Stimulated activated CD8-positive, alpha-beta memory T cell treated with anti-CD3 and anti-CD28 coated beads, Interleukin-12 subunit alpha, Interleukin-12 subunit beta, amount 100 ng/mL, for 24 hours (primary cell): Measurements from ENCODE around the gene BDKRB1.

ENCODE experiments used
- DNase-seq: peaks from one replicate; pipeline ENCODE4 v3.0.0-alpha.2; 2020; ENCODE audit errors: extremely low read depth

BDKRB1 gene

GRCh38 chr14:96255501-96256366 lies at the start of gene BDKRB1:
TSS of gene BDKRB1 (plus strand) at chr14:96256210. CDS start at chr14:96263683, 7,473 bp downstream.
- no peak for DNase-seq

- DNase-seq, result no peak
Measured at GRCh38 chr14:96206461-96206860, 49.5 kb upstream of the BDKRB1 start.

GRCh38 chr14:96207686-96208085 lies 48.3 kb upstream of the BDKRB1 start:
- DNase-seq, result no peak

DNA sequence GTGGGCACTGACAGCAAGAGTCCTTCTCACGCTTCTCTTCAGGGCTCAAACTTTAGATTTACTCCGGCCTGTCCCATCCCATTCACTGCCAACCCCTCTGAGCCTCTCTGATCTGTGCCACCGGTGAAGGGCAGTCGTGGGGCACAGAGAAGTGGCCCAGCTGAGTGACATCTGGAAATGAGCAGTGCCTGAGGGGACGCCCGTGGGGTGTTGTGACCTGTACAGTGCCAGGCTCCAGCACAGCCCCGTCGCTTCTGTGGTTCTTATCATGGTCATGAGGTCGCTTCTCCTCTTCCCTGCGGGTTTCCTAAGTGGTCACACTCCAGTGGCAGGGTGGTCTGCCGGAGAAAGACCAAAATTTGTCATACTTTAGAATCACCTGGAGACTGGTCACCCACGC lies 47.3 kb upstream of the BDKRB1 start:
- no peak for DNase-seq

DNA sequence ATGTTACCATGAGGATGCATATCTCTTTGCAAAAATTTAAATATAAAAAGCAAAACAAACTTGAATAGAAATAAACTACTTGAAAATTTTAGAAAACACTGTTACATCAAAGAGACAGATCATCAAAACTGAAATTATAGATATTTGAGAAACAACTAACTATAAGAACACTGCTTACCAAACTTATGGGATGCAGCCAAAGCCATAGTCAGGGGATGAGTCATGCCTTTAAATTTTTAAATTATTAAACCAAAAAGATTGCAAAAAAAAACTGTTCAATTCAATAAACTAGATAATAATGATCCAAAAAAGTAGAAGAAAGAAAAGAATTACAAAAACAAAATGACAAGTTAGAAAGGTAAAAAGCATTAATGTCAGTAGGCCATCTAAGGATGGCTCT lies 43.9 kb upstream of the BDKRB1 start:
- no peak for DNase-seq

DNA sequence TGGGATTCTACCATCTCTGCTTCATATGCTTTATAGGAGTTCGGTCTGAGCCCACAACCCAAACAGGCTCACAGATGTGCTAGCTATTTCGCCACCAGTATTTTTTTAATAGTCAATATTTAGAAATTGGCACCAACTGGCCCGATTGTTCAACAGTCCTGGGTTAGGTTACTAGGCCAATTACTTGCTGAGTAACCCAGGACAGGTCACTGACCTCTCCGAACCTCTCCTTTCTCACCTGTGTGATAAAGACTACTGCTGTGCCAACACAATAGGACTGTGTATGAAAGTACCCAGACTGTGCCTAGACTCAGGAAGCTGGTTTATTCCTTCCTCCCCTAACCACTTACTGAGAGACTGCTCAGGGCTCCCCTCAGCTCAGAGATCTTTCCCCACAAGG lies 43.1 kb upstream of the BDKRB1 start:
- DNase-seq, result no peak

DNA sequence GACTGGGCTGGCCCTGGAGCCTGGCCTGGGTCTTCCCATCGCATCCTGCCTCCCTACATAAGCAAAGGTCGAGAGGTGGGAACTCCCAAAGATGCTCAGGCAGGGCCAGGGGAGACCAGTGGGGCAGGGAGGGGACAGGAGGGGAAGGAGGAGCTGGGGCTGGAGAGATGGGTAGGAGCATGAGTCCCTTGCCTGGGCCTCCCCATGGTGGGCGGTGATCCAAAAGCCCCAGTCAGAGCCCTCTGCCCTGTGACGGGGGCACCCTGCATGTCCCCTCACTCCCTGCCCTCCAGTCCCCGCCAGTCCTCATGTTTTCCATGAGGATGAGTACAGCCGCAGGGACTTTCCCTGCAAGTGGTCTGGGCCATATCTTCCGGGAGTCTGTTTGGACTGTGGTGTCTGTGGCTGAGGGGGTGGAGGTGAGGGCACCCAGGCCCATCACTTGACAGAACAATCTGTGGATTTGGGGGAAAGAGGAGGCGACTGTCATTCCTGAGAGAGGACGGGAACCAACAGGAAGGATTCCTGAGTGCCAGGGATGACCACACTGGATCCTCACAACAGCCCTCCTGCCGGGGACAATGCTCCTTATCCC lies 42.0 kb upstream of the BDKRB1 start:
- no peak for DNase-seq

- DNase-seq, result no peak
Measured at GRCh38 chr14:96214793-96215192, 41.2 kb upstream of the BDKRB1 start.

DNA sequence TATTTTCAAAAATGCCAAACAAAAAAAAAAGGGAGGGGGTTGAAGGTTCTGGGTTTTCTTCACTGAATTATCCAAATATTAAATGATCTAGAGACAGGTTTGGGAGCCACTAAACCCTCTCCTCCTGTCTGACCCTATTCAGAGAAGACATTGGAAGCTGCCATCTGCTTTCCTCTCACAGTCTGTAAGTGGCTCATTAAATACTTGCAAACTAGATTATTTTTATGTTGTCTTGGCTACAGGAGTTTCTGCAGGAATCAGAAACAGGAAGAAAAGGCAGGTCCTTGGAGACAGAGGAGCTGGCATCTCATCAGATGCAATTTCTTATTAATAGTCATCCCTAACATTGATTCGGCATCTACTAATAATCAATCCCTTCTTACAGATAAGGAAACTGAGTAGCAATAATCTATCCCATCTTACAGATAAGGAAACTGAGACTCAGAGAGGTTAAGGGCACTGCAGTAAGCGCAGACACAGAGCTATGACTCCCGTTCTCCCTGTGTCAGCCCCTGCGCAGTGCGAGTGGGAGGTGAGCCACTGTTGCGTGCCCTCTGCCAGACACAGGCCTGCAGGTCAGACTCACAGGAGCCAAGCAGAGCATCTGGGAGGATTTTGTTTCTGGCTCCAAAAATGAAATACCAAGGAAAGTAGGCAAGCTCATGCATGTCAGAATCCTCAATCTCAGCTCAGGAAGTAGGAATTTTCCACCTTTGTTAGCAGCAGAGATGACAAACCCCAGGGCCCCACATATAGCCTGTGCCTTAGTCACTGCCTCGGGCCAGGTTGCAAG lies 40.4 kb upstream of the BDKRB1 start:
- no peak for DNase-seq

DNA sequence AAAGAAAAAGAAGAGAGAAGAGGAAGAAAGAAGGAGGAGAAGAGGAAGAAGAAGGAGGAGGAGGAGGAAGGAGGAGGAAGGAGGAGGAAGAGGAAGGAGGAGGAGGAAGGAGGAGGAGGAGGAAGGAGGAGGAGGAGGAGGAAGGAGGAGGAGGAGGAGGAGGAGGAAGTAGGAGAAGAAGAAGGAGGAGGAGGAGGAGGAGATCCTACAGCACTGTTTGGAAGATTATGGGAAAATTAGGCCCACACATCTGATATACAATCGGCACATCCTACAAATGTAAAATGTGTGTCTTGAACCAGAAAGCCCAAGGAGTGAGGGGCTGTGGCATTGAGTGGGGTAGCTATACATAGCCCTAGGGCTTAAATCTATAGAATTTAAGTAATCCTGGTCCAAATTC lies 39.4 kb upstream of the BDKRB1 start:
- DNase-seq, result no peak

GRCh38 chr14:96217376-96217913 lies 38.6 kb upstream of the BDKRB1 start:
- no peak for DNase-seq

- DNase-seq, result no peak
Measured at GRCh38 chr14:96221109-96221650, 34.8 kb upstream of the BDKRB1 start.

DNA sequence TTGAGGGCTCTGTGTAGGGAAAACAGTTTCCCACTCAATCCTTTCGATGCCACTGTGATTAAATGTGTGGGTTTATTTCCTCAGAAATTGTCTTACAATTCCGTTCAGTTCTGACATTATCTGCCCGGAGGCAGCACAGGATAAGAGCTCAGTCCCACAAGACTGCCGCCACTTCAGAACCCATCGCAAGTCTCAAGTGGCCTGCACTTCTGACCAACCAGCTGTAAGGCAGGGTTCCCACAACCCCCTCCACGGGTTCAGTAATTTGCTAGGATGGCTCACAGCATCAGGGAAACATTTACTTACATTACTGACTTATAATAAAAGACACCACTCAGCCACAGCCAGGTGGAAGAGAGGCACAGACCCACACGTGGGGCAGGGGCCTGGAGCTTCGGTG lies 34.2 kb upstream of the BDKRB1 start:
- no peak for DNase-seq

DNA sequence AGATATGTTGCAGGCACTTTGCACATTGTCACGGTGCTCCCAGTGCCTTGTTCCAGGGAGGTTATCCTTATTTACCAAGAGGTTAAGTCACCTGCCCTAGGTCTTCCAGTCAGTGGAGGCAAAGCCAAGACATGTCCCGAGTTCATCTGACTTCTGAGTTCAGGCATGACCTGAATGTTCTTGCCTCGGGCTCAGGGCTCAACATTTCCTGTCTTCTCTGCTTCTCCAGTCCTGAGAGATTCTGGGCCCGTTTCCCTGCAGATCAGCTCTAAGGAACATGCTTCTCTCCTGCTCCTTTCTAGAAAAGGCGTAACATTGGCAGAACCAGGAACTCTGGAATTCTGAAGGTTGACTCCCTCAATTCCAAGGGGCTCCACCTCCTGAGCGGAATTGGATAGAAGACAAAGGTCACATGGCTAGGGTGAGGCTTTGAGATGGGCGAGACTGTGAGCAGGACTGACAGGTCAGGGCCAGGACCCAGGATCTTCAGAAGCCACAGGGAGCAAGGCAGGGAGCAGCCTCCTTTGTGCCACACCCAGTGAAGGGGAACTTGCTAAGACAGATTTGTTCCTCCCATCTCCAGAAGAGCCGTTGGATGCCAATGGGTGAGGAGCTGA lies 31.4 kb upstream of the BDKRB1 start:
- DNase-seq, result no peak

DNA sequence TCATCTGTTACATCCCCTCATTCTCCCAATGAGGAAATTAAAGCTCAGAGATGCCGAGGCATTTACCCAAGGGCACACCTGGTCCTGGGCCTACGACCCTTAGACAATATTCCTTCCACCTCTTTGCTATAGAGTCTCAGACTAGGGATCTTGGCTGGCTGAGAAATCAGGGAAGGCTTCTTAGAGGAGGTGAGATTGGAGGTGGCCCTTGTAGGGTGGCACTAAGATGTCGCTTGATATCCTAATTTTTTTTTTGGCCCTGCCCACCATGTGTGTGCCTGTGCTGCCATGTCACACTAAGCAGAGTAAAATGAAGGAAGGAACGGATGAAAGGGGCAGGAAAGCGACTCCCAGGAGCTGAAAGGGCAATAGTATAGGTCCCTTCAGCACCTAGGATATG lies 30.8 kb upstream of the BDKRB1 start:
- DNase-seq, result no peak

GRCh38 chr14:96225745-96226151 lies 30.3 kb upstream of the BDKRB1 start:
- no peak for DNase-seq

GRCh38 chr14:96227428-96227827 lies 28.6 kb upstream of the BDKRB1 start:
- no peak for DNase-seq

GRCh38 chr14:96229315-96229714 lies 26.7 kb upstream of the BDKRB1 start:
- DNase-seq, result no peak

GRCh38 chr14:96231056-96231455 lies 25.0 kb upstream of the BDKRB1 start:
- no peak for DNase-seq

GRCh38 chr14:96231526-96232130 lies 24.4 kb upstream of the BDKRB1 start:
- no peak for DNase-seq

GRCh38 chr14:96232506-96232905 lies 23.5 kb upstream of the BDKRB1 start:
- no peak for DNase-seq
